Adrenal gland (tissue), 12 donors: ENCODE results near the gene LRCH1. TPM values are rescaled to one million over a fixed set of nuclear protein-coding genes. Genes with fewer than 3 reads are reported as not detected.

ENCODE experiments used
- DNase-seq, 7 donors: peaks; one replicate each; pipeline ENCODE4 v3.0.0-alpha.2; 2019 to 2020
- H3K27ac ChIP-seq, 5 donors: fragments of 200-600 bp; sonication (generic) in 4 of 5; 1 replicate in 3 of 5; 2 replicates in 2 of 5; pipeline versions ENCODE4 v1.5.1 to v1.8.0; 2016 to 2020; ENCODE audit warnings: mild to moderate bottlenecking in 1 of 5
- H3K27me3 ChIP-seq: fragments of 200-600 bp; 2 replicates; pipeline ENCODE4 v1.8.0; 2021
- H3K36me3 ChIP-seq, 2 donors: fragments of 200-600 bp; replicated peaks in 1 of 2; 1 replicate in 1 of 2; 2 replicates in 1 of 2; pipeline versions ENCODE4 v1.5.1 to v1.8.0; 2018 to 2022
- H3K4me1 ChIP-seq, 2 donors: fragments of 200-600 bp; replicated peaks in 1 of 2; 1 replicate in 1 of 2; 2 replicates in 1 of 2; pipeline versions ENCODE4 v1.5.1 to v1.8.0; 2018 to 2021
- H3K4me3 ChIP-seq, 4 donors: fragments of 200-600 bp; sonication (generic) in 3 of 4; one replicate each; pipeline ENCODE4 v1.5.1; 2016 to 2018
- H3K9me3 ChIP-seq, 3 donors: fragments of 200-600 bp; sonication (generic) in 1 of 3; replicated peaks in 1 of 3; 1 replicate in 2 of 3; 2 replicates in 1 of 3; pipeline versions ENCODE4 v1.5.1 to v1.8.0; 2016 to 2021
- POLR2A ChIP-seq, 2 donors: fragments of 450-650 bp; IDR thresholded peaks; one replicate each; pipeline ENCODE4 v1.6.1; 2017; ENCODE audit warnings: antibody characterized with exemption in 2 of 2, mild to moderate bottlenecking in 2 of 2, moderate library complexity in 1 of 2
- WGBS, 4 donors: extraction: QIAGEN DNeasy Blood & Tissue Kit in 2 of 4; methylation state at CpG; one replicate each; pipeline versions ENCODE4 v1.1.5 to v1.1.7; 2013 to 2017; 5-methylcytosine and 5-hydroxymethylcytosine counted together
- intact Hi-C, 2 donors: fragments of 100-400 bp; cut with DNase I; formaldehyde crosslinking; loops; one replicate each; pipeline versions ENCODE4 v1.14.1 to v1.15.0; 2022 to 2023
- polyA plus RNA-seq, 3 donors: library from polyadenylated mRNA; stranded (reverse); fragments of 200-250 nt in 2 of 3; fragments of 350-450 nt in 1 of 3; fragmentation: Illumina TruSeq in 1 of 3; extraction: RNeasy Lipid Tissue Mini Kit (QIAGEN cat#74804) in 1 of 3; gene quantifications; one replicate each; pipeline ENCODE4 v1.2.3, GENCODE V29; 2013 to 2014
- total RNA-seq, 9 donors: library from RNA; depleted of rRNA in 4 of 9; stranded (reverse); fragments of >200 nt in 4 of 9; fragments of 120-200 nt in 1 of 9; fragmentation: NEBNext Ultra II Directional in 1 of 9; extraction: Animal tissue kit (Norgen Biotek cat#: 25700) in 1 of 9; gene quantifications; one replicate each; pipeline versions ENCODE4 v1.1.0 to v1.2.4, GENCODE V29; 2013 to 2023
- TF ChIP-seq, protein P1 (sequence below), 6 experiments: fragments of 450-650 bp in 4 of 6; fragments of 200-600 bp in 2 of 6; sonication (generic) in 1 of 6; IDR thresholded peaks; 1 replicate in 5 of 6; 2 replicates in 1 of 6; pipeline versions ENCODE4 v1.5.1 to v1.8.0; 2016 to 2021; ENCODE audit warnings: antibody characterized with exemption in 6 of 6, mild to moderate bottlenecking in 2 of 6, moderate library complexity in 1 of 6
- donor health status: healthy with polysubstance abuse.
- donor health status: Bipolar disorder and iron deficiency.
- donor health status: DM: yes; HTN: yes; CAD: no.
- donor health status: DM: no; HTN: no; CAD: no.
- donor health status: DM: no; HTN: no; CAD: no.
- donor health status: DM: yes; HTN: yes; CAD: no.

Gene LRCH1
- total and polyA plus RNA-seq, 12 donors, result 2.8 to 13.6 (median 8.4) TPM

GRCh38 chr13:46606970-46607369, 54.0 kb downstream of the LRCH1 start:
- WGBS, 4 donors, result 69 to 78% (median 76%) methylated on average over 3 of the region's 3 CpGs
- Histone ChIP-seq H3K4me3 (no peak overlapping the region), H3K36me3 (no peaks in the 10 kb centered on the region), H3K27ac (peak overlapping the region in 1 of 5 donors; percentile 13), H3K27me3 (no peaks in the 10 kb centered on the region), H3K4me1 (peaks cover 4 to 44% of the 10 kb centered on the region in 2 donors), H3K9me3 (no peaks in the 10 kb centered on the region)
- no peak for DNase-seq
- no peak for TF ChIP-seq POLR2A (IDR thresholded peaks at IDR 0.05)
- TF ChIP-seq, protein P1, sequence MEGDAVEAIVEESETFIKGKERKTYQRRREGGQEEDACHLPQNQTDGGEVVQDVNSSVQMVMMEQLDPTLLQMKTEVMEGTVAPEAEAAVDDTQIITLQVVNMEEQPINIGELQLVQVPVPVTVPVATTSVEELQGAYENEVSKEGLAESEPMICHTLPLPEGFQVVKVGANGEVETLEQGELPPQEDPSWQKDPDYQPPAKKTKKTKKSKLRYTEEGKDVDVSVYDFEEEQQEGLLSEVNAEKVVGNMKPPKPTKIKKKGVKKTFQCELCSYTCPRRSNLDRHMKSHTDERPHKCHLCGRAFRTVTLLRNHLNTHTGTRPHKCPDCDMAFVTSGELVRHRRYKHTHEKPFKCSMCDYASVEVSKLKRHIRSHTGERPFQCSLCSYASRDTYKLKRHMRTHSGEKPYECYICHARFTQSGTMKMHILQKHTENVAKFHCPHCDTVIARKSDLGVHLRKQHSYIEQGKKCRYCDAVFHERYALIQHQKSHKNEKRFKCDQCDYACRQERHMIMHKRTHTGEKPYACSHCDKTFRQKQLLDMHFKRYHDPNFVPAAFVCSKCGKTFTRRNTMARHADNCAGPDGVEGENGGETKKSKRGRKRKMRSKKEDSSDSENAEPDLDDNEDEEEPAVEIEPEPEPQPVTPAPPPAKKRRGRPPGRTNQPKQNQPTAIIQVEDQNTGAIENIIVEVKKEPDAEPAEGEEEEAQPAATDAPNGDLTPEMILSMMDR (IDR thresholded peaks at IDR 0.05), result no peak
- intact Hi-C loops, result loop anchor here in 1 of 2 donors (10.0 kb wide), 1 partner anchor 52 kb away; the partner anchor contains the start of gene LRCH1

DNA sequence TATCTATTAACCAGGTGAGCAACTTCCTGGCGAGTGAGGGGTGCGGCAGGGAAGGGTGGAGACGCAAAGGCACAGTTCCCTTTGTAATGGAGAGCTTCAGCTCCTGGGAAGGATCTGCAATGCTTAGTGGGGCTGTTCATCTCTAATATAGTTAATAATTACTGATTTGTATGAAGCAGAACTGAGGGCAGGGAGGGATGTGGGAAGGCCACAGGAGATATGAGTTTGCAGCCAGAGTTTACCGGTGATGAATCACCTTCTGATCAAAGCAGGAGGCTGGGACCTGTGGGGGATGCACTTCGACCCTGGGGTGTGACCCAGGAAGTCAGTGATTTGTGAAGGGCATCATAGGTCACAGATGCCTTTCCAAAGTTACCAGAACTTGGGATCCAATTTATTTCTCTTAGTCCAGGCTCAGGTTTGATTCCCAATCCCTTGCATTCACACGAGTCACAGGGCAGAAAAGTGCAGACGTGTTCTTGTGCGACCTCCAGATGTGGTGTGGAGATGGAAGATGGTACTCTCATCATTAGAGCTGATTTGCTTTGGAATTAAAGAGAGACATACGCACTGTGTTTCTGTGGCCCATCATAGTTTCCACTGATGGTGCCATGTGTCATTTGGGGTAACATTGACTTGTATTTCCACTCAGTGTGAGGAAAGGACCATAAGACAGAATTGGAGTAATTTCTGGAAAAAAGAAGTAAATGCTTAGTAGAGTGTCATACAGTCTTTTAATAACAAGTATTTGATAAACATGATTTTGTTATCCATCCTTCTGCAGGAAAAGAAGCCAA, 55.0 kb downstream of the LRCH1 start:
- no peaks in the 10 kb centered on the region for H3K27me3 ChIP-seq
- no peak overlapping the region for H3K27ac ChIP-seq
- intact Hi-C loops, result loop anchor here in 1 of 2 donors (10.0 kb wide), 1 partner anchor 53 kb away; the partner anchor contains the start of gene LRCH1
- H3K4me3 ChIP-seq, result no peak overlapping the region
- no peak for DNase-seq
- peaks cover 4 to 44% of the 10 kb centered on the region in 2 donors for H3K4me1 ChIP-seq
- no peaks in the 10 kb centered on the region for H3K9me3 ChIP-seq
- TF ChIP-seq, protein P1 (IDR thresholded peaks at IDR 0.05), result no peak
- no peak for TF ChIP-seq POLR2A (IDR thresholded peaks at IDR 0.05)
- H3K36me3 ChIP-seq, result no peaks in the 10 kb centered on the region
- WGBS, 4 donors, result 65 to 81% (median 69%) methylated on average over 8 to 9 of the region's 9 CpGs

DNA sequence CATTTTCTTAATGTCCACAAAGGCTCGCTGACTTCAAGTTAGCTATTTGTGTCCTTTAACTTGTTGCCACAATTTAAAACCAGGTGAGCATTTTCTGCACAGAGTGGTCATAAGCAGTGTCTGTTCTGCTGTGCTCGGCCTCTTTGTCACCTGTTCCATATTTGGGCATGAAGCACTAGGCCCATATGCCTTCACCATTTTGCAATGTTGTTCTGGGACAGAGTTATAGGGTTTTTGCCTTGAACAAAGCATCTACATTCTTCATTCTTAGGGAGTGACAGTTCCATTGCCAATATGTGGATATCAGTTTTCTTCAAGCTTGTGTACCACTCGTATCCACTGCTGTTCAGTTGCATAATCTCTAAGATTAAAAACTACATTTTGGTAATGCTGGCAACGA, 56.1 kb downstream of the LRCH1 start:
- no peak for DNase-seq
- H3K27me3 ChIP-seq, result no peaks in the 10 kb centered on the region
- H3K36me3 ChIP-seq, result no peaks in the 10 kb centered on the region
- no peak overlapping the region for H3K4me3 ChIP-seq
- peaks cover 4 to 40% of the 10 kb centered on the region in 2 donors for H3K4me1 ChIP-seq
- TF ChIP-seq, protein P1 (IDR thresholded peaks at IDR 0.05), result no peak
- no peak for TF ChIP-seq POLR2A (IDR thresholded peaks at IDR 0.05)
- H3K27ac ChIP-seq, result no peak overlapping the region
- no peaks in the 10 kb centered on the region for H3K9me3 ChIP-seq
- 74 to 86% (median 79%) methylated on average over 4 of the region's 4 CpGs for WGBS, 4 donors
- intact Hi-C loops, result loop anchor here in 1 of 2 donors (10.0 kb wide), 1 partner anchor 54 kb away; the partner anchor contains the start of gene LRCH1

- no peaks in the 10 kb centered on the region for H3K27me3 ChIP-seq
- TF ChIP-seq, protein P1 (IDR thresholded peaks at IDR 0.05), result no peak
- TF ChIP-seq POLR2A (IDR thresholded peaks at IDR 0.05), result no peak
- 90 to 95% (median 93%) methylated on average over 6 of the region's 6 CpGs for WGBS, 4 donors
- H3K27ac ChIP-seq, result no peak overlapping the region
- H3K4me3 ChIP-seq, result no peak overlapping the region
- intact Hi-C loops, result loop anchor here in 1 of 2 donors (10.0 kb wide), 1 partner anchor 55 kb away; the partner anchor contains the start of gene LRCH1
- no peak for DNase-seq
- no peaks in the 10 kb centered on the region for H3K9me3 ChIP-seq
- H3K4me1 ChIP-seq, result peaks cover 4 to 35% of the 10 kb centered on the region in 2 donors
- H3K36me3 ChIP-seq, result no peaks in the 10 kb centered on the region
Observed at GRCh38 chr13:46609726-46610125, 56.8 kb downstream of the LRCH1 start.
